Effector CD8-positive, alpha-beta T cell (primary cell): ENCODE results near the gene SSH2.
"Not testable (repeated sequence)": the region's sequence is repeated elsewhere in the genome, so short reads cannot be mapped to it uniquely, and the experiment has no call there.

ENCODE experiments used
- DNase-seq: peaks from one replicate; lab custom pipeline; 2025; lab: John Stamatoyannopoulos, UW

SSH2 gene

DNA sequence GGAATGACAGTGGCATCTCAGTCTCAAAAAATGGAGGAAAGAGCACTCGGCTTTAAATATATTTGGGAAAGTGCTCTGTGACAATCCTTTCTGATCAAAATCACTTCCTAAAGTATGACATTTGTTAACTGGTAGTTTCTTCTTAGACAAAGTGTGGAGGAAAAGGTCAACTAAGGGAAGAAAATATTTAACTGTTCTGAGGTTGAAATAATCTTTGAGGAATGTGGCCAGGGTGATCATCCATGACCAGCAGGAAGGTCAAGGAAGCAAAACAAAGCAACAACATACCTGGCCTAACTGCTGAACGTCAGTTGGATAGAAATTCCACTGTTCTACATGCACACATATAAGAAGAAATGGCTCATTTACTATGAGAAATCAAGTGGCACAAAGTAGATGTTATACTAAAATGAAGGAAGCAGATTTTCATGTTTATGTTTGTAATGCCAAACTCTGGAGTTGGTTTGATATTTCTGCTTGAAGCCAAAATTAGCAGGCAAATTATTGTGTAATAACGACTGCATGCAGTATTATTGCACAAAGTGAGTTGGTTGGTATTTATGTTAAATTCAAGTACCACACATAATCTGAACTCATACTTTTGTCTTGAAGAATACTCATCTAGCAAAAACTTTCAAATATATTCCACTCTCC is 220.0 kb downstream of the SSH2 start:
- no peak for DNase-seq

DNA sequence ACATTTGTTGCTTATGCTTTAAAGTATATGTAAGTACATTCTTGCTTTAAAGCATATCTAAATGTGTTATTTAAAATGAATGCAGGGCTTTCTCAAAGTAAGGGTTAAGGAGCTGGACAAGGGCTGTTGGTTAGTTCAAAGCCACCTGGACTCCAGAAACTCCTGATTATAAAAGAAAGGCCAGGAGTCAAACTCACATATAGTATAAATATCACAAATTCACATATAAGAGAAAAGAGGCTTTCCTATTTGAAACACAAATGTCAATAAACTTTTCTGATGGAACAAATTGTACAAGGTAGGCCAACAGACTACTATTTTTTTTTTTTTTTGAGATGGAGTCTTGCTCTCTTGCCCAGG is 222.8 kb downstream of the SSH2 start:
- DNase-seq: no peak

DNA sequence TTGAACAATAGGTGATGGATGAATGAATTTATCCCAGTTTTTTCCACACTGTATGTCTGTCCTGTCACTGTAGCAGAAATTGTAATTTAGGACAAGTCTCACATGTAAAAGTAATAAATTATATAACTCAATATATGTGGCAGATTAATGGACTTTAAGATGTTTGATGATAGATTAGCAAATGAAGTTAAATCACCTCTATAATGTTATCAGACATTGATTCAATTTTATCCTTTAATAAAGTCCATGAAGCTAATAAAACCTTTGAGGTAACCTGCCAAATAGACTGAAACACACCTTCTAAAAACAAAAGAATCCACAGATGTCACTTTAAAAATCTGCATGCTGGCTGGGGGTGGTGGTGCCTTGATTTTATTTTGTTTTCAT is 224.0 kb downstream of the SSH2 start:
- no peak for DNase-seq

DNA sequence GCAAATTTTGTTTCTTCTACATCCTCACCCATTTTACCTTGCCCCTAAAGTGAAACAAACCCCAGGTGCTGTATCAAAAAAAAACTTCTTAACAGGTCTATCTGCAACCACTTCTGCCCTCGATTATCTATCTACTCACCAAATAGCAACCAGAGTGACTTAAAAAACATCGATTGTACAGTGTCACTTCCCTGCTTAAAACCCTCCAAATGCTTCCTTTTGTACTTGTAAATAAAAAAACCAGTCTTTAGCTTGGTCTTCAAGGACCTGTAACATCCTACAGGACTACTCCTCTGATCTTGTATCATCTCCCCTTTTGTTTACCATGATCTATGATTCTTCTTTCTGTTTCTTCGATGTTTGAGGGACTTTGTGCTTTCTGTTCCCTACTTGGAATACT is 224.6 kb downstream of the SSH2 start:
- DNase-seq: no peak

DNA sequence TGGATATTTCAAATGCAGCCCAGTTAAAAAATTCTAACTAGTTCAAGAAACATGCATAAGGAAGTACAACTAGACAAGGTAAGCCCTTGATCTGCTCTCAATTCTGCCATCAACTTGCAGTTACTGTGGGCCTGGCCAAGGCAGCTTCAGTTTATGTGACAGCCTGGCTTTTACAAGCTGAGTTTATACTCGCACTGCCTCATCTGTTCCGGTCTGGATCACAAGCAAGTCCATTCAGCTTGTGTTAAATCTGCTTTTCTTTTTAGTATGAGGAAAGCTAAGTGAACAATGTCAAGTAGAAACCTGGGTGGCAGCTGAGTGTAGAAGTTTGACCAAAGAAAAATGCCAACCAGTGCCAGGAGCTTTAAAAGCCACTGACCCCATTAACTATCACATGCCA is 230.7 kb downstream of the SSH2 start:
- DNase-seq: no peak

DNA sequence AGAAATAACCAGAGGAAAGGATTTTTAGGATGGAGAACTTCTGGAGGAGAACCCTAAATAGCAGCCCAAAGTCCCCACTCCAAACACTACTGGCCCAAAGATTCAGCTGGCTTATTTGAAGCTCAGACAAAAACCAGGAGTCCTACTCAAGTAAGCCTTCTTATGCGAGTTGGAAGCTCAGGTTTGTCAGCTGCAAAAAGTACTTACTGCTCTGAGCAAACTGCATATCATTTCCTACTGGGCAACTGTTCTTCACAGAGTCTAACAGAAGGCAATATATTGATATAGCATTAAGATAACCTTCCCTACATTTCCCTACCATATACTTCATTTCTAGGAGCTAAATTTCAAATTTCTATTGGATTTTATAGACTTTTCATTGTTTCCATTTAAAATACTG is 231.2 kb downstream of the SSH2 start:
- DNase-seq: no peak

DNA sequence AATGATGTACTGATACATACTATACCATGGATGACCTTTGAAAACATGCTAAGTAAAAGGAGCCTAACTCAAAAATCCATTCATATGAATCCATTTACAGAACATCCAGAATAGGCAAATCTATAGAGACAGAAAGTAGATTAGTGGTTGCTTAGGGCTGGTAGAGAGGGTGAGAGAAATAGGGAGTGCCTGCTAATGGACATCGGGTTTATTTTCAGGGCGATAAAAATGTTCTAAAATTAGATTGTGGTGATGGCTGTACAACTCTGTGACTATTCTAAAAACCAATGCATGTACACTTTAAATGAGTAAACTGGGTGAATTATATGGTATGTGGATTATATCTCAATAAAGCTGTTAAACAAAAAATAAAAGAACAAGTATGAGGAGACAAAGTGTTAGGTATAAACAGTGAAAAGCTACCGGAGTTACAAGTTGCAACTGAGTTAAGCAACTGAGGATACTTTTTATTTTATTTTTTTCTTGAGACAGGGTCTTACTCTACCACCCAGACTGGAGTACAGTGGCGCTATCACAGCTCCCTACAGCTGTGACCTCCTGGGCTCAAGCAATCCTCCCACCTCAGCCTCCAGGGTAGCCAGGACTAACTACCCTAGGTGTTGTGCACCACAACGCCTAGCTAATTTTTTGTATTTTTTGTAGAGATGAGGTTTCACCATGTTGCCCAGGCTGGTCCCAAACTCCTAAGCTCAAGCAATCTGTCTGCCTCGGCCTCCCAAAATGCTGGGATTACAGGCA is 231.8 kb downstream of the SSH2 start:
- DNase-seq: no peak

DNA sequence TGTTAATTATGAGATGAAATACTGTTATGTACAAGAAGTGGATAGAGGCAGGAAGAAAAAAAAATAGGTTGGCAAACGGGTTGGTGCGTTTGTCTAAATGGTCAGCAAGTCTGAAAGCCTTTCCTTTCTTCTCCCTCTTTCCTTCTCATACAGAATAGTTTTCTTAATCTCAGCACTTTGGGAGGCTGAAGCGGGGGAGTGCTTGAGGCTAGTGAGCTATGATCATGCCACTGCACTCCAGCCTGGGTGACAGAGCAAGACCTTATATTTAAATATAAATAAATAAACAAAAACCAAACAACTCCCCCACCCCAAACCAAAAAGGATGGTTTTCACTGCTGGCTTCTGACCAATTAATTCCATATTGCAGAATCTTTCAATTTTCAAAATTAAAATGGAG is 232.7 kb downstream of the SSH2 start:
- no peak for DNase-seq

DNA sequence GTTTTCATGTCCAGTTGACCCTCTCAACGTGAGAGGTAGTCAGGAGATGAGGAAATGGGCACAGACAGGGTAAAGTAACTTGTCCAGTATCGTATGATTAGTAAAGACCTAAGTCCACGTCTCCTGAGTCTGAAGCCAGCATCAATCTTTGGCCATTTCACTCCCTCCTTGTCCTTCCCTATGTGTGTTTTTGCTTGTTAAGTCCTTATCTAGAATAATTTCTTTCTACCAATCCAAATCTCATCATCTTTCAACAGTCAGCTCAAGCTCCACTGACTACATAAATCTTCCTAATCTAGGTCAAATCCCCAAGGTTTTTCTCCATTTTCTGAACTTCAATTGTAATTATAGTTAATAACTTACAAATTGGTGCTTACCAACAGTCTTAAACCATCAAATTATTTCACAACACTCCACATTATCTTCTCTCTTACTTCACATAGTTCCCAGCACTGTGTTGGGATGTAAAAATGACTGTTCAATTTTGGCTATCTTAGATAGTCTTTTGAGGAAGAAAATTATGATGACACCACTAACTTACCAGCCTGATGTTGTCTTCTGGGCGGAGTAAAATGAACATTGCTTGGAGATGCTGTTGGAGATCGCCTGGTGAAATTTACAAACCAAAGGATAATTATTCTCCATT is 235.0 kb downstream of the SSH2 start:
- no peak for DNase-seq

DNA sequence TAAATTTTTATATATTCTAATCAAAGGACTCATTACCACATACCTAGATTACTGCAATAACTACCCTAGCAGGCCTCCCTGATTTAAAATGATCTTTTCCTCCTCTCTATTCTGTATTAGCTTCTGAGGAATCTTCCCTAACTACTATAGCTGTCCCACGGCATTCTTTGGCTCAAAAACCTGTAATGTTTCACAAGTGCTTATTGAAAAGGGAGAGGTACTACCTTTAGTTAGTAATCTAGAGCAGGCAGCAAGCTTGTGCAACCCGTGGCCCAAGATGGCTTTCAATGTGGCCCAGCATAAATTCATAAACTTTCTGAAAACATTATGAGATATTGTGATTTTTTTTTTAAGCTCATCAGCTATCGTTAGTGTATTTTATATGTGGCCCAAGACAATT is 236.3 kb downstream of the SSH2 start:
- no peak for DNase-seq

DNA sequence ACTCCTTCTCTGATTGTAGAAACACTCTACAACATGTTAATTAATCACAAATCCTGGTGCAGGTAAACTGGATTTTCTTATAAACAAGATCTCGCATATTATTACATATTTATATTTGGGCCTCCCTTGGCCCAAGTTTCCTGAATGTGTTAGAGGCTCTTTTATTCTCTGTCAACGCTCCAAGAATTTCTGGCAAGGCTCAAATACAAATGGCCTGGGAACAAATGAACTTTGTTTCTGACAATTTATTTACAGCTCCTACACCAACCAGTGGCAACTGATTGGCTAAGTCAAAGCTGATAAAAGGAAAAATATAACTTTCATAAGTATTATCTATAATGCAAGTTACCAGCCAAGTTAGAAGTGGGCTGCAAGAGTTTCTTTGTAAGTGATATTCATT is 242.4 kb downstream of the SSH2 start:
- no peak for DNase-seq

DNA sequence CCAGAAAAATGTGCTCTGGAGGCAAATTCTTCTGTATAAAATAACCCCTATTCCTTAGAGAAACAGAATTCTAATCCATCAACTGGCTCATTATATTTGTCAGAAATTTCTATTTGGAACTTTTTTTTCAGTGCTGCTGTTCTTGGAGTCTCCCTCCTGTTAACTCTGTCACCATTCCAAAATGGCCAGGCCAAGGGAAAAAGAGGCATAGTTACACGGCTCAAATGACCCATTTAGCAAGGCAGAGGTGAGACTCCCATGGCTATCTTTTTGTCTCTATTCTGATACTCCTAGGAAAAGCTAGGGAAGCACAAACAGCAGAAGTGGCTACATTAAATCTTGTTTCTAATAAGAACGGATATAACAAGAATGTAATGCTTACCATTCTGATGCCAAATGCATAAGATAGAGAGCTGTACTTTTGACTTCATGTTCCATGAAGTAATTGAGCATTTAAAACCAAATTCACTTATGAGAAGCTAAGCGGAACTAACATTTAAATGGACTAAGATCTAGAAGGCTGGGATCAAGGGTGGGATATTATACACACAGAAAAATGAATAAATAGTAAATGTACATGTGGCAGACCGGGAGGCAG is 242.9 kb downstream of the SSH2 start:
- DNase-seq: no peak

DNA sequence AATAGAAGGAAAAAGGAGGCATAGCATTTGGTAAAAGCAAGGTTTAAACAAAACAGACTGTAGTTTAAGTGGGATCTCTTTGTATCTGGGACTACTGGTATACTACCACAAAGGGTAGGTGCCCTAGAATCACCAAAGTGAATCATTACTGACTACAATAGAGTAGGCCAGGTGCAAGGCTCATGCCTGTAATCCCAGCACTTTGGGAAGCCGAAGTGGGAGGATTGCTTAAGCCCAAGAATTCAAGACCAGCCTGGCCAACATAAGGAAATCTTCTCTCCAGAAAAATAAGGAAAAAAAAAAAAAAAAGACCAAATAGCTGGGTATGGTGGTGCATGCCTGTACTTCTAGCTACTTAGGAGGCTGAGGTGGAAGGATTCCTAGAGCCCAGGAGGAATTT is 246.5 kb downstream of the SSH2 start:
- no peak for DNase-seq

DNA sequence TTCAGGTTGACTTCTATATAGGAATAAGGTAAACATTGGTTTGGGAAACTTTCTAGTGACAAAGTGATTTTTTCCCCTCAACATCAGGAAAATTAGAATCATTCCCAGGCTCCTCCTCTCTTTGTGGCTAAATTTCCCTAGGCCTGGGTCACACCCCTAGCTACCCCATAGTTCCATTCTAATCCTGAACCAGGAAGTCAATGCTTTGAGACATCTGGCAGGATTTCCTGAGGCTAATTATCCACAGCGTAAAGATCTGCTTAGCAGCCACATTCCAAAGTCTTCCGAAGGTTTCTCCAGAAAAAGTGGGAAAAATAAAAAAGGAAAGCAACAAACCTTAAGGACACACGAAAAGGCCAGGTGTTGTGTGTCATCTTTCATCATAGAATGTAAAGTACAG is 247.0 kb downstream of the SSH2 start:
- DNase-seq: no peak

DNA sequence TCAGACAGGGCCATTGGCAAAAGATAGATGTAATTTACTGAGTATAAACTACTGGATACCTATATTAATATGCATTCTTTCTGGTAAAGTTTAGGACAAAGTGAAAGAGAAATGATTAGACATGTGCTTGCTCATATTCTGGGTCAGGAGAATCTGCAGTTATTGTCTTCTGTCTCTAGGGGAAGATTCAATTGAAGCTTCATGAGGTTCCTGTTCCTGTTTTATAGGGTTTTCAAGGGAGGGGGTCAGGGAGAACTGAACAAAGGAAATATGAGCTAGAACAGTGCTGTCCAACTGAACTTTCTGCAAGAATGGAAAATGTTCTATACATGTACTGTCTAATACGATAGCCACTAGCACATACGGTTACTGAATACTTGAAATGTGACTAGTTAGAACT is 248.0 kb downstream of the SSH2 start:
- no peak for DNase-seq

DNA sequence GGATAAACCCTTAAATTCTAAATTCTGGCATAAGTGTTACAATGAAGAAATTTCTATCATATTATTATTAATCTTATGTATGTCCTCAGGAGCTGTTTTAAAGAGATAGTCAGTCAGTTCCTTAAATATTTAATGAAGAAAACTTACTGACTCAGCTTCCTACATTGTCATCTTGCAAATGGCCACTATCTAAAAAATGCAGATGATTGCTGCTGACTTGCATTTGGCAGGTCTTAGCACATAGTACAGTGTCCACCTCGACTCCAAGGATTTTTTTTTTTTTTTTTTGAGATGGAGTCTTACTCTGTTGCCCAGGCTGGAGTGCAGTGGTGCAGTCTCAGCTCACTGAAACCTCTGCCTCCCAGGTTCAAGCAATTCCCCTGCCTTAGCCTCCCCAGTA is 252.2 kb downstream of the SSH2 start:
- DNase-seq: no peak

DNA sequence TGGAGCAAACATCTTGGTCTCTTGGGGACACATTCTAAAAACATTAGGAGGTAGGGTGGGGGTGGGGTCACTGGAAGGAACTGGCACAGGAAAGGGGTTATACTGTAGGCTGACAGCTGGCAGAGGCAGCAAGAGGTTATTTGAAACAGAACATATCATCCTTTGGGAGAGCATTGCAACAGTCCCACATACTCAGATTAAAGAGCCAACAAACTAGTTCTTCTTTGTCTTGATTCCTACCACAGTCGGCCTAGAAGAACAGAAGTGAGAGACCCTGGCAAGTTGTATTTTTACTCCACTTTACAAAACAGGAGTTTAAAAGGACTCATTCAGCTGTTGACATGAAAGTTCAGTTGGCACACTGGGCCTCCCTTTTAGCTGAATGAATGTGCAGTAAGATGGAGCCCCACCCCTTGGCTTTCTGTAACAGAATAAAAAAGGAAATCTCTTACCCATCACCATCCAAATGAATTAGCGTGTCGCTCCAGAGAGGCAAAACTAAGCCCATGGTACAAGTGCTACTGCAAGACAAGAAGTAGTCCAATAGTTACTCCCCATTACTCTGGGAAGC is 252.7 kb downstream of the SSH2 start:
- DNase-seq: no peak

DNA sequence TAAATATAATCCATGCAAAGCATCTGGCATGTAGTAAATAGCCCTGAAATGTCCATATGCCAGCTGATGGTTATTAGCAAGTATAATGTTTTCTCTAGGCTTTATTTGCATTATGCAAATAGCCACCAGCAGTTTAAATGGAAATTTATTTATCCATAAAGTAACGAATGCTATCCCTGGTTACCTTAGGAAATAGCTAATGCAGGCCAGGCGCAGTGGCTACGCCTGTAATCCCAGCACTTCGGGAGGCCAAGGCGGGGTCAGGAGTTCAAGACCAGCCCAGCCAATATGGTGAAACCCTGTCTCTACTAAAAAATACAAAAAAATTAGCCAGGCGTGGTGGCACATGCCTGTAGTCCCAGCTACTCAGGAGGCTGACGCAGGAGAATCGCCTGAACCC is 254.1 kb downstream of the SSH2 start:
- not testable (repeated sequence) for DNase-seq

DNA sequence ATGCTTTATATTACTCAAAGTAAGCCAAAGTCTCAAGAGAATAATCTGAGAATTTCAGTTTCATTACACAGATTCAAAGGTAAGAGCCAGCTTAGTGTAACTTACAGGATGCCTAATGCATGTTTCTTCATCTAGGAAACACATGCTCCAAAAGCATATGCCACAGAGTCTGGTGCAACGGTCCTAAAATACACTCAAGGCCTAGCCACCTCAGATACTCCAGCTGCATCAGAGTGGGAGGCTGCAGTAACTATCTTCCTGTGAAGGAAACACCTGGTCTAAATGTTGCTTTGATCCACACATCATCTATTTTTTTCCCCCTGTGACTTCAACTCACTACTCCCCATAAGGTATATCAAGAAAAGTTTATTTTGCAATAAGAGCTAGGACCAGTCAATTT is 255.7 kb downstream of the SSH2 start:
- DNase-seq: no peak

DNA sequence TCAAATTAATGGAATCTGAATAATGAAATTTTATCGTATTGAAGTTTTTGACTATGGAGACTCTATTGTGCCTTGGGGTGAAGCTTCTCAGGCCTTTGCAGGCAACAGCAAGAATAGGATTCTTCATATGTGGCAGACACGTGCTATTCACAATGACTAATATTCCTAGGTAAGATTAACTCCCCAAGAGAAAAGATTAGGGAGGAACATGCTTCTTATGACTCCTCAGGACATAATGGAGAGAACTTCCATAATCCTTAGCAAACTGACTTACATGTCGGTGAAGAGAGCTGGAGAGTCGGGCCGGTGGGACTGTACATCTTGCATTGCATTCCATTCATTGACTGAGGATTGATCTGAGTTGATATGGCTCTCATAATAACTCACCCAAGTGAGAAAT is 258.4 kb downstream of the SSH2 start:
- DNase-seq: no peak

DNA sequence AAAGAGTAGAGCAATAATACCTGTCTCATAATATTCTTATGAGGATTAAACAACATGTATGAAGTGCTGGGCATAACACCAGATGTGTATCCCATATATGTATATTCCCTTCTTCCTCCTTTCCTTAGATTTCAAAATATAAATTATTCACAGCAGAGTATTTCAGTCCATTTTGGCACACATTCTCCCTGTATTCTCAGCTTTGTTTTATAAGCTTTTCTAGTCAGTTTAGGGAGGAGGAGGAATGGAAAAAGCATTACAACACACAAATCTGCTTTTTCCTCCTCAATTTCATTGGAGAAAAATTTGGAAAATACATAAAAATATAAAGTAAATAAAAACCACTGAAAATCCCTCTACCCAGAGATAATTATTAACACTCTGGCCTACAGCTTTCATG is 260.8 kb downstream of the SSH2 start:
- DNase-seq: no peak

DNA sequence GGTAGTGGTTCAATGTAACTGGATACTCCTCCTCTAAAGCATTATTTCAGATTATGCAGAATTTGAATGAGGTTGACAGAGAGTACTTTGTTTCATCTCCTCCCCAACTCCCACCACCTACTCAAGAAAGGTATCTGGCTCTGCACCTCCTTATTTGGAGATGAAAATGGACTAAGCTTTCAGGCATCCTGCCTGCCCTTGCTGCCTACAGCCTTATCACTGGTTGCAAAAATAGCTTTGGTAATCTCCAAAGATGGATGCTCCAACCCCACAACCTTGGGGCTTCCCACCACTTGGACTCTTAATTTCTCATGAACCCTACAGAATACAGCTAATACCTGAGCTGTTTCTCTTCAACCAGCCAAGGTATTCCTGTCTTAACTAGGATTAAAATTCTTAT is 262.1 kb downstream of the SSH2 start:
- DNase-seq: no peak

DNA sequence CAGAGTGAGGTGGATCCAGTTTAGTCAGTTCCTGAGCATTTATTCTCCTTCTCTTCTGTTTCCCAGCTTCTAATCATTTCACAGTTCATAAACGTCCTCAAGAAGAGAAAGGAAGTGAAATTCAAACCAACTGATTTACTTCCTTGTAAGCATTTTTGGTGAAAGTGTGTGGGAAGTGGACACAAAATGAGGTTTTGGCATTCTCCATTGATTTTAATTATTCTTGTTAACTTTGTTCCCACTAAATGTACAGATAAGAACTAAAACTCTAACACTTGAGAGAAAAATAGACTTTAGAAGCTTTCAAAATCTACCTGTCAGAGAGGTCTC is 264.6 kb downstream of the SSH2 start:
- no peak for DNase-seq
